Stimulated activated naive CD8-positive, alpha-beta T cell treated with anti-CD3 and anti-CD28 coated beads, Interleukin-15, Interleukin-2, amounts not matched to agents 100 U/mL and 50 U/mL, for 24 hours (primary cell): ENCODE data around the gene RPA3.
A peak's percentile ranks its signal among the peaks of the same experiment; 100 is the strongest.

ENCODE experiments used
- ATAC-seq: fragments of 150-1000 bp; cut with Tn5 transposase; one replicate; pipeline ENCODE4 v1.10.0; 2021
- DNase-seq: peaks from one replicate; pipeline ENCODE4 v3.0.0; 2021

RPA3 gene

DNA sequence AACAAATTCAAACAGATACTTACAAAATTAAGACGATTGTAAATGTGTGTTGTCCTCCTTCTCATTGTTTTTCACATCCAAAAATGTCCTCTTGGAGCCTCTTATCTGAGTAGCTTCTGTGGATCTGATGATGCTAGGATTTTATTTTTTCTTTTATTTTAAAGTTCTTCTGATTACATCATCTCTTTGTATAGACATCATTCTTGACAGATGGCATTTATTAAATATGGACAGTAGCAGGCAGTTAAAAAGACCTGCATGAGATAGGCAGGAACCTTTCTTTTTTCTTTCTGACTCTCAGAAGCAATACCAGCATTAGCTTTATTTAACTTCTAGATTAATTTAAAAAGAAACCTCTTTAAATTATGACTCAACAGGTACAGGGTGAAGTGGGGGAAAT is at the start of gene RPA3:
RPA3 (minus strand) TSS at position 116 of the 400 bp plus-strand sequence. CDS start 78,189 bp downstream, outside the sequence.
- no peak for DNase-seq
- ATAC-seq, result no peak

DNA sequence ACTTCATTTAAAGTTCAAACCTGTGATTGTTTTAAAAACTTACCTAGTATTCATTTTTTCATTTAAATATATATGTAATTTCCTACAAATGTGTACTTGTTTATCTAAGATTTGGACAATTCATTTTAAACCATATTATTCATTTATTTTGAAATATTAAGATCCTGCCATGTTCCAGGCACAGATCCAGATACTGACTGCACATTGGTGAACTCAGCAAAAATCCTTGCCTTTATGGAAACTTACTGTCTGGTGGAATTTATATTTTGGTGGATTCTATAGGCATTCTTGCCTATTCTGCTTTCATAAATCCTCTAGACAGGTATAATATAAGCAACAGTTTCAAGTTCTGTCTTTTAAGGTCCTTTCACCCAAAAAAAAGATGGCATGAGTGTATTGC is 48.3 kb upstream of the RPA3 start:
- ATAC-seq, result no peak
- DNase-seq, result no peak

DNA sequence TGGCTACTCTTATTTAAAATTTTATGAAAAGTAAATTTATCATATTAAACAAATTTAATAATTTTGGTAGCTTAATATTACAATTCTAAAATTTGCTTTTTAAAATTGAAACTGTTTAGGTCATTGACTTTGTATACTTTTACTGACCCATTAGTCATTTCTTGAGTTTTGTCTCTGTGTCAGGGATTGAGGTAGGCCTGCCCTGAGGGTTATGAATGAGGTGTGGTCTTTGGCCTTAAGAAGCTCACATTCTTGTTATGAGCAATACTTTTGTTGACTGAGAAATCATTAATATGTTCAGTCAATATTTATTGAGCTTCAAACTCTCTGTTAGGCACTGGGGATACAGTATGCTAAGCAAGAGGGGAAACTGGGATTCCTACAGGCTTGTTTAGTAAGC is 47.0 kb upstream of the RPA3 start:
- ATAC-seq (no peak), DNase-seq (no peak)

DNA sequence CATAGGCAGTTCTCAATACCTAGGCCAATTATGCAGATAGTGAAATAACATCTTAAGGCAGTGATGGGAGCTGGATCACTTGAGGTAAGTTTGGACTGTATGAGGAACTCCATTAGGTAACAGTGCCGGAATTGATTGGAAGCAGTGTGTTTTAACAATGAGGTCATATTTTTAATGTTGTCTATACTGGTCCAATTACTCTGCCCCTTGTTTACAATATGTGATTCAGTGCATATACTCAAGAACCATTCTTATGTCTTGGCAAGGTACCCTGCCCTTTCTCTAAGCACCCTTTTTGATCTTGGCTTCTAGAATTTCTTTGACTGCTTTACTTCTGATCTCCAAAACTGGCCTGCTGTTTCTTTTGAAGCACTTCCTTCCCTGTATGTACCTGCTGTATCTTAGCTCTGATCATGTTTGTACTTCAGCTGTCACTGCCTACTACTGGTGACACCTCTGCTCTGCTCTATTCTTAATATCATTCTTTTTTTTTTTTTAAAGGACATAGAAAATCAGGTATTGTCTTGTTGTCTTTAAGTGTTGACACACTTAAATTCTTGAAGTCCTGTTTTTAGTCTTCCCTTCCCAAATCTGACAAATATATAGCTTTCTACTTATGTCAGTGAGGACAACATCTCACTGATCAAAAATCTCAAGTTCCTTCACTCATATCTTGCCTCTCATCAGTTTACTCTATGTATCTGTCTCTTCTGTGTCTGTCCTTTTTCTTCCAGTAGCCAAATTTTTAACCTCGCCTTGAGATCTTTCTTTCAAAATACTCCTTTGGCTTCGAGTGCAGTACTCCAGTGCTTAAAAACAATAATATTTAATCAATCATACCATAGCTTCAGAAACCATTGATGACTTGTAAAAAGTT is 46.4 kb upstream of the RPA3 start:
- ATAC-seq, result no peak
- DNase-seq, result no peak

DNA sequence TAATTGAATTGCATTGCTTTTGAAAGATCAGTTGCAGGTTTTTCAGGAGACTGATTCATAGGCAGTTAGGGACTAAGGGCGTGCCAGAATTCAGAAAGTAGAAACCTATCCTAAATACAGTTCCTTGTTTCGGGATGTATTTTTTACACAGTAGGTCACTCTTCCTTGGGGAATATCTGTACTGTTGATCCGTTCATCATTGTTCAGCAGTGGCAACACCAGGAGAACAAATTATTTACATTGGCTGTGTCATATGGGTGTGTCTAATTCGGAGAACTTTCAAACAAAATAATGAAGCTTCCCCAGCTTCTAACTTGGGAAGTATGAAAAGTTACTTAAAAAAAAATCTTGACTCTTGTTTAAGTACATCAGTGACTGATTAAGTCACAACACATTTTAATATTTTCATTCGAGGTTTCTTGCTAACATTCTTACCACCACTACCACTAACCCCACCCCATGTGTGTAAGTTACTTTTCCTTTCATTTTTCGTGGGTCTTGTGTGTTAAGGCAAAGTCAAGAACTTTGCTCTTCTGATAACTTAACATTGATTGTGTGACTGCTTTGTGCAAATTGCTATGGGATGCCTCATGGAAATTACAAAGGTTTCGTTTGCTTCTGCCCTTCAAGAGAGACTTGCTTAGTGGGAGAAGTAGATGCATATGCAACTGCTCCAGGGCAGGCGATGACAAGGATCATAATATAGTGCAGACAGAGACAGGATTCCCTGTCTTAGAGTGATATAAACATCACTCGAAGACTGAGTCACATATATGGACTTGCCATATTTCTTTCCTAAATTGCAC is 43.8 kb upstream of the RPA3 start:
- DNase-seq, result no peak
- peak; percentile 80 for ATAC-seq

DNA sequence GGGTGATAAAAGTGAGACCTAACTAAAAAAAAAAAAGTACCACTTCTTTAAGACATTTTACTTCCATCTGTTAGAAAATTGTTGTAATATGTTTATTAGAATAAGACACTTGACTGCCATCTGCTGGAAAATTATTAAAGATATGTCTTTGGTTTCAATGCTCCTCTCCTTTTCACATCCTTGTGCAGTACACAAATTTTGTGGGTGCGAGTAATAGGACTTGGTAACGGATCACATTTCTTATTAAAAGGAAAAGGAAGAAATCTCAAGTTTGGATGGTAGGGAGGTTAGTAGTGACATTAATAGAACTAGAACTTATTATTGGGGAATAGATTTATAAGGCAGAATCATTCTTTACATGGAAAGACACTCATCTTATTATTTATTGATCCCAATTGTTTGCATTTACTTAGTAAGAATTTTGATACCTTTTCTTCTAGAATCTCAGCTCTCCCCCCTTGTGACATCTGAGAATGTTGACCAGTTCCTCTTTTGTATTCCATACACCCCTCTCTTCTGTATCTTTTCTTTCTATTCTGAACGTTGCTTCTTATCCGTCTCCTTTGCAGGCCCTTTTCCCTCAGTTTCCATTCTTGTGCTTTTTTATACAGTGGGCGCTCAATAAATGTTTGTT is 43.0 kb upstream of the RPA3 start:
- no peak for ATAC-seq
- no peak for DNase-seq

DNA sequence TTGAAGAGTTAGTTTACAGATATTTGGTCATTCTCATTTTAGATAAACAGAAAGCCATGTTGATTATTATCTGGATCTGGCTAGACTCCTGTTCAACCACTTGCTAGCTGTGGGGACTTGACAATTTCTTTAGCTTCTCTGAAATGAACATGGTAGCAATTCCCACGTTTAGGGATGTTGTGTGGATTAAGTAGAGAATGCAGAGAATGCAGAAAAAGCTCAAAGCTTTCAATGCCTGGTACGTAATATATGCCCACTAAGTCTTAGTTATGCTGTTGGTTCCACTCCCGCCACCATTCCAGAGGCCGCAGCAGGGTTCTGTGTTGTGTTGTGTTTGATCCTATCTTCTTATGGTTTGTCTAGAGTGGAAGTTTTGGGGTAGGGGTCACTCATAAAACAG is 39.2 kb upstream of the RPA3 start:
- DNase-seq (no peak), ATAC-seq (no peak)

DNA sequence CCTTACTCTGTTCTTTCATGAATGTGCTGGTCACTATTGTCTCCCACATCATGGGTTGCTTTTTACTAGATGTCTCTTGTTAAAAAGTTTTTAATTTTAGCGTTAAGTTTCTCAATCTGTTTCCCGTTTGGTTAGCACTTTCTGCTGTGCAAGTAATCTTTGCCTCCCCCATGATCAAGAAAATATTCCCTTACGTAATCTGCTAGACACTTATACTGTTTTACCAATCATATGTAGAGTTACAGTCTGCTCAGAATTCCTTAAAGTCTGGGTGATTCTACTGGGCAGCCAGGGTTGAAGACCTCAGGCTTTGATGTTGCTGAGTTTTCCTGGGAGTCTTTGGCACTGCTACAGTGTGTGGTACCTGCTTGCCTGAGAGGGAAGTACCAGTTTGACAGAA is 38.2 kb upstream of the RPA3 start:
- no peak for DNase-seq
- no peak for ATAC-seq

DNA sequence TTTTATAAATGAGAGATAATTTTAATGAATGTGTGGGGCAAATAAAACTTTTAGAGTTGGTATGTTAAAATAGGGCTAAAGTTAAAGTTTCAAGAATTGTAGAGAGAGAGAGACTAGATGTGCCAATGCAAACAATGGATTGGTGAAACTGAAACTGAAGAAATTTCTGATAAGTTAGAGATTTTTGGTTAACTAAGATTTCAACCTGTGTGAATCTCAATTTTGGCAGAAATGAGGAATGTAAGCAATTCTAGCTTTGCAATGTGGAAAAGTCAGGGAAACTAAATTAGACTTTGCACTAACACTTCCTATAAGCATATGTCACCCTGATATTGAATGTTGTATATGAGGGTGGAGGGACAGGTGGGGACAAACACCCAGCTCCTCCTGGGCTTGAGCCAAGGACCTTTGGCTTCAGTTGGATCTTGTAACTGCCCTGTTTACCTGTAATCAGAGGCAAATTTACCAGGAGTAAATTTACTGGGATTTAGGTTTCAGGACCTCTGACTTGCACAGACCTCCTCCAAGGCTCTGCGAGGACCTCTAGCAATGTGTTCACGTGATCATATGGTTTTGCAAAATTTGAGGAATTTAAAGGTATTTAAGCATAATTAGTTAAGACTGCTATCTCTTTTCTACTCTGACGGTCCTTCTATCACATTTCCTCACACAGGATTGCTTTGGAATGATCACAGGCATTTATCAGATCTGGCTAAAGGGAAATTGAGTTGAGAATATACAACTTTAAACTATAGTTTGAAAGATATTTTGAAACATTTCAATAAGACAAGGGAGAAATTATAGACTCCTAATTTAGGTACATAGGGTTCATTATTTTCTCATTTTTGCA is 33.1 kb upstream of the RPA3 start:
- ATAC-seq (no peak), DNase-seq (no peak)

DNA sequence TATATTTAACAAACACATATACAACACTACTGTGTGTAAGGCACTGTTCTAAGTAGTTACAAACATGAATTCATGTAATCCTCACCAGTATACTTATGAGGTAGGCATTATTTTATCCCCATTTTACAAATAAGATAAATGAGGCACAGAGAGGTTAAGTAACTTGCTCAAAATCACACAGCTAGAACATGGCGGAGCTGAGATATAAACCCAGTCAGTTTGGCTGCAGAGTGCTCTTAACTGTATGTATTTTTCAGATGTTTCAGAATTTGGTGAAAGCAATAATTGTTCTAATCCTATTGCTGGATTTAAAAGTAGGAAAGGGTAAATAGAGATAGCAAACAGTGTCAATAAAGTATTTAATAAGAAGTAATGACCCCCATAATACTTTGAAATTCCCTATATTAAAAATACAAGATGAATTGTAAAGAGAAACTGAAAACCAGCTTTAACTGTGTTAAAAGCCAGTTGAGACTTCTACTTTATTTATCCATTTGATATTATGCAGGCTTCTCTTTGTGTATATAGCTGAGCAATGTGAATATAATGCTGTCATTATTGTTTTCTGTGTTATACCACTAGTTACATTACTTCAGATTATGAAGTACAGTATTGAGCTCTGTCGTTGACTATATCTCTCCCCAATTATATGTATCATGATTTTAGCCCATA is 32.3 kb upstream of the RPA3 start:
- DNase-seq (no peak), ATAC-seq (no peak)

DNA sequence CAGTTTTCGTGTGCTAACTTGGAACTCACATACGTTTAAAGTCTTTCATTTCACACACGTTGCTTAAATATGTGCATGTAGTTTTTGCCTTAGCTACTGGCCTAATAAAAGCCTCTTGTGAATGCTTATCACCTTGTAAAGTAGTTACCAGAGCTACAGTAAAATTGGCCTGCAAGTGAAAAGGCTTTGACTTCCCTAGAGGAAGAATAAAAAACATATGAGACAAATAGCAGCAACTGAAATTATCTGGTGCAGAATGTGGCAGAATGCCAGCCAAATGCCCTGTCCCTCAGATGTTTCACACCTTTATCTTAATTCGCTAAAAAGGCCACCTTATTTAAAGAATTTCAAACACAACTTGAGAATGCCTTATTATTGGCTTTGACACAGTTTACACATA is 28.1 kb upstream of the RPA3 start:
- ATAC-seq (no peak), DNase-seq (no peak)

DNA sequence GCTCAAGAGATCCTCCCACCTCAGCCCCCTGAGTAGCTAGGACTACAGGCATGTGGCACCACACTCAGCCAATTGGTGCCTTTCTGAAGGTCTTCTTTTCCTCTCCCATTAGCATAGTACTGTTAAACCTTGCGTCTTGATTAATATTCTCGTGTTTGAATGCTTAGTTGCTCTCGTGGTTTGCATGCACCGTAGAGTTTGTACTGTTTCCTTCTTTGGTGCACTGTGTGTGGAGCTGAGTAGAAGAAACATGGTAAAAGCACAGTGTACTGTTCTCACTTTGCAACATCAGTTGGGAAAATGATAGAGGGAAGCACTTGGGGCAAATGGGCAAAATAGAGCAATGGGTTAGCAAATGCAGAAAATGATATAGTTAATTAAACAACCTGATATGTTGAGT is 27.6 kb upstream of the RPA3 start:
- DNase-seq (no peak), ATAC-seq (no peak)

DNA sequence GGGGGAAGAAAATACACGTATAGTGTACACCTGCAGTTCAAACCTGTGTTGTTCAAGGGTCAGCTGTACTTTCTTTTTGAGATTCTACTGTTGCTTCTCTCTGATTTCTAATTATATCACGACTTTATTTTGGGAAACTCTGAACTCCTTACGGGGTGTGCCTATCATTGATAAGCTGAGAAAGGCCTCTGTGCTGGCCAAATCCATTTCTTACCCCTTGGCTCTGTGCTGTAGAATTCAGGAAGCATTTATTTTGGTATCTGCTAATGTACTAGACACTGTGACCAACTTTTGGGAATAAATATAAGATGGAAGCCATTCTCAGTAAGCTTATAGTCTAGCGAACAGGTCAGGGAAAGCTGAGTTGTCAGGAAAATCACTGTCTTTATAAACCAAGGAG is 26.9 kb upstream of the RPA3 start:
- DNase-seq (no peak), ATAC-seq (no peak)

DNA sequence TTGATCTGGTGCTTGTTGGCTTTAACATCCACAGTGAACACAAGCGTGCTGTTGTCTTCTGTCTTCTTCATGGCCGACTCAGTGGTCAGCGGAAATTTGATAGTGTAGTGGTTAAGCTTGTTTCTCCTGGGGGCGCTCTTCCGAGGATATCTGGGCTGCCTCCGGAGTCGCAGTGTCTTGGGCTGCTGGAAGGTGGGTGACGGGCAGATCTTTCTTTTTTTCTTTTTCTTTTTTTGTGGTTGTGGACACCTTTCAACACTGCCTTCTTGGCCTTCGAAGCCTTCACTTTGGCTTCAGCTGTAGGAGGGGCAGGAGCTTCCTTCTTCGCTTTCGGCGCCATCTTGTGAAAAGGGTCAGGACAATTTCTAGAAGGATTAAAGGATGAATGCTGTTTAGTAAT is 23.8 kb upstream of the RPA3 start:
- ATAC-seq, result no peak
- DNase-seq, result no peak

DNA sequence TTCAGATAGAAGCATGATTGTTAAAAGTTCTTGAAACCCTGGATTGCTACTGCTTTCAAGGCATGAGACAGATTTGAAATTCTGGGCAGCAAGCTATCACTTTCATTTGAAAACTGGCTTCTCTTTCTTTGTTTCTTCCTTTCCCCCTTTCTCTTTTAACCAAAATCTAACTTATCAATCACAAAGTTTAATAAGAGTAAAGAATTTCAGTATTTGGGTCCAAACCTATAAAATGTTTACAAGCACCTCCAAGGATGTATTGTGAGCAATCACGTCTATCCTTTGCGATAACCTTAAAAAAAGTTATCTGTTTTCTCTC is 21.6 kb upstream of the RPA3 start:
- no peak for DNase-seq
- no peak for ATAC-seq

DNA sequence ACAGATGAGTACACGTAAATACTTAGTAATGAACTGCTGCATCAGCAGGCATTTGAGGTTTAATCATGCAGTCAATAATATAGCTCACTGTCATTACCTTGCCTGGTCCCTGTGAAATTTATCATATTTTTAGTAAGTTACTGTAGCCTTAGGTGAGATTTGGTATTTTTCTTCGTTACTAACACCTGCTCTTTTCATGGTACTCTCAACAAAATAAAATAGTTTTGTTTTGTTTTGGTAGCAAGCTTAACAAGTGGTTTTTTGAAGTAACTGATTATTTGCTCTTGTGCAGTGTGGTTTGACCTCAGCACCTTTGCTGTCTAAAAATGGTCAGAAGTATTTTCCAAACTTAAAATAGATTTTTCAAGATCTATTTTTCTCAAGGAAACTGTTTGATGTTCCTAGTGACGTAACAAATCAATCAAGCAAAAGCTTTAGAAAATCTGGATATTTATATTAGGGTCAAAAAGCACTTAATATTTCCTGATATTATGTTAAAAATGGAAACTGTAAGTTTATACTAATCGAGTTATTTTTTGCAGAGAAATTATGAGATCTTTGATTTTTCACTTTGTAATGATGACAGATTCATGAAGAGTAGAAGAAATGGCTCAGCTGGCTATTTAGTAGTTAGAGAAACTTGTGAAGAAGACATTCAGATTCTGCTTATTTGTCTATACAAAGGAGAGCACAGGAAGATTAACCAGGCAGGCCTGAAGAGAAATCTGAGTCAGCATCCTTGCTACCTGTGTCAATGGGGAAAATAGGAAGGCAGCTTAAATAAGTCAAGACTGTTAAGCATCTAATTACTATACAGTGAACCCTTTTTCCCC is 21.0 kb upstream of the RPA3 start:
- DNase-seq, result no peak
- ATAC-seq, result no peak

DNA sequence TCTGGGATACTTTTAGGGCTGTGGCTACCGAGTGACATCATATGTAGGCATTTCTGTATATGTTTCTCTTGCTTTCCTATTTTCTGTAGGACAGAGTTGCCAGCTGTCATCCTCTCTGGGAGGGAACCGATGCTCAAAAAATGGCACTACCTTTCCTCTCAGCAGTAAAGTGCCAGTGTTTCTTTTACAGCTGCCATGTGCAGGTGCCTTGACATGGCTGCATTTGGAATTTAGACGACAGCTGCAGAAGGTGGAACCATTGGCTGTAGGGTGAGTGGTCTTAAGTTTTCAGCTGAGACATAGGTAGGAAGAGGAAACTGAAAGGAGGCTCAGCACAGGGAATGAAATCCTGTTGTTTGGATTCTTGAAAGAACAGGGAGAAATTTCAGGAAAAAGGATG is 20.2 kb upstream of the RPA3 start:
- ATAC-seq (no peak), DNase-seq (no peak)

DNA sequence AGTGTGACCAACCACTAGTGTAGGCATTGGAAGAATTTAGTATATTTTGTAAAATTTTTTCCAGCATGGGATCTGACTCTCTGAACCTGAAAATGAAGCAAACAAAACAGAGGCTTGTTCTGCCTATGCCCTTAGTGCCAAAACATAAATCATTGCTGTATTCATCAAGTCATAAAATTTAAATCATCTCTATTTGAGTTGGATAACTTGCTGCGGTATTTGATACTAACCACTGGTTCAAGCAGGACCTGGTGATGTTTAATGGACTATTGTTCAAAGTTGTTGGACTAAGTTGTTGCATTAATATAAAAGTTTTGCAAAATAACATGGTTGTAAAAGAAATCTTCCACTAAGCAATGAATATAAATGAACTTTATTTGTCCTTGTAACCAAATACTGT is 19.8 kb upstream of the RPA3 start:
- no peak for DNase-seq
- no peak for ATAC-seq

DNA sequence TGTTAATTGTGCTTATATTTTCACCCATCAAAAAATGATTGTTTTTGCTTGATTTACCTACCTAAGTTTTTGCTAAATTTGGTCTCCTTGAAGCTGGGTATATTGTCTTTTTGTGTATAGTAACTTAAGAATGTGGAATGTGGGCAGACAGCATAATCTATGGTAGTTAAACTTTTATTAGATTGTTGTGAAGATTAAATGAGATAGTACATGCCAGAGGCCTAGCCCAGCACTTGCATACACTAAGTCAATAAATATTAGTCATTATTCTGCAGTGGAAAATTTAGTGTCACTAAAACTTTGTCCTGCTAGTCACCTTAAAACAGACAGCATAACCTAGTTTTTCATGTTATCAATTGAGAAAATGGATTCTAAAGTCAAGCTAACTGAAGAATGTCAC is 19.3 kb upstream of the RPA3 start:
- ATAC-seq, result no peak
- DNase-seq, result no peak

DNA sequence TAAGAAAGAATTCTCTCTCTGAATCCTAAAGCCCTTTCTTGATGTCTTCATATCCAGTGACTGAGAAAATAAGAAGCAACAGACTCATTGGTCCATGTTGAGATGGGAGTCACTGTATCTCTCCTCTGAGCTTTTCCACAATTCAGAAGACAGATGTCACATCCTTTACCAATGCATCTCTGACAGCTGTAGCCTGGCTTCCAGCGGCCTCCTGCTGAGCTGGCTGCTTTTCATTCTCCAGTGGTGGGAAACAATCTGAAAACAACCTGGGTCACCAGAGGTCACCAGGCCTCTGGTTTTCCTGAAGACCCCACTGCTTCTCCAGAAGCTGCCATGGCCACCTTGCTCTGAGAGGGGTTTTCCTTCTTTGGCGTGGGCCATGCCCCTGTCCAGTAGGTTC is 18.3 kb upstream of the RPA3 start:
- ATAC-seq (no peak), DNase-seq (no peak)
